HepG2 (cell line): Measurements from ENCODE around the gene SLC25A18. TPM values are rescaled to one million over a fixed set of nuclear protein-coding genes. Genes with fewer than 3 reads are reported as not detected.
A peak's percentile ranks its signal among the peaks of the same experiment; 100 is the strongest.

Source experiments
- FOXO1 ChIP-seq: sonication (generic); formaldehyde crosslinking; IDR thresholded peaks from 2 replicates; pipeline ENCODE4 v1.4.0; 2020; ENCODE audit warnings: missing genetic modification reagents
- HIC2 ChIP-seq: sonication (generic); formaldehyde crosslinking; IDR thresholded peaks from 2 replicates; pipeline ENCODE4 v1.9.0; 2022; ENCODE audit warnings: low read depth, missing genetic modification reagents
- HNRNPUL1 ChIP-seq: fragments of 200-400 bp; formaldehyde crosslinking; IDR thresholded peaks from 2 replicates; pipeline ENCODE4 v1.6.1; 2017; ENCODE audit warnings: low read depth, mild to moderate bottlenecking, low read length, moderate library complexity
- KDM2A ChIP-seq: sonication (generic); formaldehyde crosslinking; IDR thresholded peaks from 2 replicates; pipeline ENCODE4 v1.4.0; 2020; ENCODE audit warnings: low read depth, missing genetic modification reagents, borderline replicate concordance
- MAX ChIP-seq: IDR thresholded peaks from 2 replicates; pipeline ENCODE4 v1.6.1; 2012; ENCODE audit warnings: inconsistent platforms
- POLR2A ChIP-seq, 2 experiments: IDR thresholded peaks; 2 replicates each; pipeline ENCODE4 v1.6.1; 2011; ENCODE audit warnings: low read depth in 2 of 2, low read length in 2 of 2, mild to moderate bottlenecking in 1 of 2, moderate library complexity in 1 of 2; ENCODE audit not compliant: insufficient read depth in 1 of 2
- THRA ChIP-seq: sonication (generic); formaldehyde crosslinking; IDR thresholded peaks from 2 replicates; pipeline ENCODE4 v1.4.0; 2020; ENCODE audit warnings: missing genetic modification reagents, borderline replicate concordance
- ZNF253 ChIP-seq: sonication (generic); formaldehyde crosslinking; IDR thresholded peaks from 2 replicates; pipeline ENCODE4 v1.8.0; 2022; ENCODE audit warnings: mild to moderate bottlenecking, missing genetic modification reagents, borderline replicate concordance
- ZNF274 ChIP-seq: sonication (generic); formaldehyde crosslinking; IDR thresholded peaks from 2 replicates; pipeline ENCODE4 v1.5.1; 2020; ENCODE audit warnings: mild to moderate bottlenecking, missing genetic modification reagents
- ZNF343 ChIP-seq: sonication (generic); formaldehyde crosslinking; IDR thresholded peaks from 2 replicates; pipeline ENCODE4 v1.4.0; 2020; ENCODE audit warnings: mild to moderate bottlenecking, missing genetic modification reagents
- ZNF501 ChIP-seq: sonication (generic); formaldehyde crosslinking; IDR thresholded peaks from 2 replicates; pipeline ENCODE4 v1.5.1; 2020; ENCODE audit warnings: mild to moderate bottlenecking, moderate library complexity, missing genetic modification reagents
- polyA plus RNA-seq, 8 experiments: library from polyadenylated mRNA; depleted of rRNA in 3 of 8; stranded (reverse) in 7 of 8; unstranded in 1 of 8; fragments of >200 nt; fragmentation: Illumina TruSeq in 4 of 8; extraction: Trizol in 4 of 8; gene quantifications; 2 replicates each; pipeline versions ENCODE4 v1.2.1 to v1.2.3, GENCODE V29; 2011 to 2016; ENCODE audit warnings: low read depth in 4 of 8, missing spikeins in 1 of 8, mixed read lengths in 1 of 8; ENCODE audit not compliant: insufficient read depth in 1 of 8
- total RNA-seq, 5 experiments: library from RNA; depleted of rRNA; stranded (reverse); fragments of >200 nt; fragmentation: Illumina TruSeq; extraction: Trizol; gene quantifications; 2 replicates each; pipeline ENCODE4 v1.2.3, GENCODE V29; 2016; ENCODE audit warnings: low read depth in 1 of 5
- TF ChIP-seq, protein P1 (sequence below): sonication (generic); formaldehyde crosslinking; IDR thresholded peaks from 2 replicates; pipeline ENCODE4 v1.5.0; 2020; ENCODE audit warnings: mild to moderate bottlenecking, missing genetic modification reagents, borderline replicate concordance
- TF ChIP-seq, protein P2 (sequence below): sonication (generic); formaldehyde crosslinking; IDR thresholded peaks from 2 replicates; pipeline ENCODE4 v1.5.1; 2020; ENCODE audit warnings: missing genetic modification reagents, mild to moderate bottlenecking, borderline replicate concordance
- TF ChIP-seq, protein P3 (sequence below): sonication (generic); formaldehyde crosslinking; IDR thresholded peaks from 2 replicates; pipeline ENCODE4 v1.5.0; 2020; ENCODE audit warnings: mild to moderate bottlenecking, missing genetic modification reagents, moderate library complexity
- TF ChIP-seq, protein P4 (sequence below): sonication (generic); formaldehyde crosslinking; IDR thresholded peaks from 2 replicates; pipeline ENCODE4 v1.4.0; 2020; ENCODE audit warnings: missing genetic modification reagents, borderline replicate concordance

The SLC25A18 gene
- total and polyA plus RNA-seq, 2 of the 13 experiments (the other 11 are each of a cell fraction or from before 2014, with no cell fraction given): 0.28 to 0.75 TPM

GRCh38 chr22:17580441-17581031, 17.2 kb downstream of the SLC25A18 start (continued):
- no peak for TF ChIP-seq FOXO1 (CRISPR knock-in tag)
- TF ChIP-seq HIC2 (CRISPR knock-in tag): no peak; the same call in 1 of the 2 replicates
- TF ChIP-seq POLR2A (IDR thresholded peaks at IDR 0.05; ENCODE audit: insufficient read depth in 1 of 2, low read depth in 2 of 2, low read length in 2 of 2): peak in 1 of 2 experiments; percentile 32; a peak in 1 of 4 replicates
- TF ChIP-seq THRA (CRISPR knock-in tag): peak; percentile 41; the same call in 1 of the 2 replicates
- no peak for TF ChIP-seq HNRNPUL1
- TF ChIP-seq ZNF343 (CRISPR knock-in tag): no peak
- 0 out of 2 replicates have a peak, but pooled peaks have one; percentile 37 for TF ChIP-seq ZNF501 (CRISPR knock-in tag)
- TF ChIP-seq, protein P1, sequence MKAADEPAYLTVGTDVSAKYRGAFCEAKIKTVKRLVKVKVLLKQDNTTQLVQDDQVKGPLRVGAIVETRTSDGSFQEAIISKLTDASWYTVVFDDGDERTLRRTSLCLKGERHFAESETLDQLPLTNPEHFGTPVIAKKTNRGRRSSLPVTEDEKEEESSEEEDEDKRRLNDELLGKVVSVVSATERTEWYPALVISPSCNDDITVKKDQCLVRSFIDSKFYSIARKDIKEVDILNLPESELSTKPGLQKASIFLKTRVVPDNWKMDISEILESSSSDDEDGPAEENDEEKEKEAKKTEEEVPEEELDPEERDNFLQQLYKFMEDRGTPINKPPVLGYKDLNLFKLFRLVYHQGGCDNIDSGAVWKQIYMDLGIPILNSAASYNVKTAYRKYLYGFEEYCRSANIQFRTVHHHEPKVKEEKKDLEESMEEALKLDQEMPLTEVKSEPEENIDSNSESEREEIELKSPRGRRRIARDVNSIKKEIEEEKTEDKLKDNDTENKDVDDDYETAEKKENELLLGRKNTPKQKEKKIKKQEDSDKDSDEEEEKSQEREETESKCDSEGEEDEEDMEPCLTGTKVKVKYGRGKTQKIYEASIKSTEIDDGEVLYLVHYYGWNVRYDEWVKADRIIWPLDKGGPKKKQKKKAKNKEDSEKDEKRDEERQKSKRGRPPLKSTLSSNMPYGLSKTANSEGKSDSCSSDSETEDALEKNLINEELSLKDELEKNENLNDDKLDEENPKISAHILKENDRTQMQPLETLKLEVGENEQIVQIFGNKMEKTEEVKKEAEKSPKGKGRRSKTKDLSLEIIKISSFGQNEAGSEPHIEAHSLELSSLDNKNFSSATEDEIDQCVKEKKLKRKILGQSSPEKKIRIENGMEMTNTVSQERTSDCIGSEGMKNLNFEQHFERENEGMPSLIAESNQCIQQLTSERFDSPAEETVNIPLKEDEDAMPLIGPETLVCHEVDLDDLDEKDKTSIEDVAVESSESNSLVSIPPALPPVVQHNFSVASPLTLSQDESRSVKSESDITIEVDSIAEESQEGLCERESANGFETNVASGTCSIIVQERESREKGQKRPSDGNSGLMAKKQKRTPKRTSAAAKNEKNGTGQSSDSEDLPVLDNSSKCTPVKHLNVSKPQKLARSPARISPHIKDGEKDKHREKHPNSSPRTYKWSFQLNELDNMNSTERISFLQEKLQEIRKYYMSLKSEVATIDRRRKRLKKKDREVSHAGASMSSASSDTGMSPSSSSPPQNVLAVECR: peak; percentile 31; the same call in 1 of the 2 replicates
- TF ChIP-seq, protein P2, sequence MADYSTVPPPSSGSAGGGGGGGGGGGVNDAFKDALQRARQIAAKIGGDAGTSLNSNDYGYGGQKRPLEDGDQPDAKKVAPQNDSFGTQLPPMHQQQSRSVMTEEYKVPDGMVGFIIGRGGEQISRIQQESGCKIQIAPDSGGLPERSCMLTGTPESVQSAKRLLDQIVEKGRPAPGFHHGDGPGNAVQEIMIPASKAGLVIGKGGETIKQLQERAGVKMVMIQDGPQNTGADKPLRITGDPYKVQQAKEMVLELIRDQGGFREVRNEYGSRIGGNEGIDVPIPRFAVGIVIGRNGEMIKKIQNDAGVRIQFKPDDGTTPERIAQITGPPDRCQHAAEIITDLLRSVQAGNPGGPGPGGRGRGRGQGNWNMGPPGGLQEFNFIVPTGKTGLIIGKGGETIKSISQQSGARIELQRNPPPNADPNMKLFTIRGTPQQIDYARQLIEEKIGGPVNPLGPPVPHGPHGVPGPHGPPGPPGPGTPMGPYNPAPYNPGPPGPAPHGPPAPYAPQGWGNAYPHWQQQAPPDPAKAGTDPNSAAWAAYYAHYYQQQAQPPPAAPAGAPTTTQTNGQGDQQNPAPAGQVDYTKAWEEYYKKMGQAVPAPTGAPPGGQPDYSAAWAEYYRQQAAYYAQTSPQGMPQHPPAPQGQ (CRISPR knock-in tag): no peak
- TF ChIP-seq ZNF253 (CRISPR knock-in tag): no peak
- peak; percentile 90 for TF ChIP-seq MAX
- 0 out of 2 replicates have a peak, but pooled peaks have one; percentile 32 for TF ChIP-seq ZNF274 (CRISPR knock-in tag)
- TF ChIP-seq, protein P3, sequence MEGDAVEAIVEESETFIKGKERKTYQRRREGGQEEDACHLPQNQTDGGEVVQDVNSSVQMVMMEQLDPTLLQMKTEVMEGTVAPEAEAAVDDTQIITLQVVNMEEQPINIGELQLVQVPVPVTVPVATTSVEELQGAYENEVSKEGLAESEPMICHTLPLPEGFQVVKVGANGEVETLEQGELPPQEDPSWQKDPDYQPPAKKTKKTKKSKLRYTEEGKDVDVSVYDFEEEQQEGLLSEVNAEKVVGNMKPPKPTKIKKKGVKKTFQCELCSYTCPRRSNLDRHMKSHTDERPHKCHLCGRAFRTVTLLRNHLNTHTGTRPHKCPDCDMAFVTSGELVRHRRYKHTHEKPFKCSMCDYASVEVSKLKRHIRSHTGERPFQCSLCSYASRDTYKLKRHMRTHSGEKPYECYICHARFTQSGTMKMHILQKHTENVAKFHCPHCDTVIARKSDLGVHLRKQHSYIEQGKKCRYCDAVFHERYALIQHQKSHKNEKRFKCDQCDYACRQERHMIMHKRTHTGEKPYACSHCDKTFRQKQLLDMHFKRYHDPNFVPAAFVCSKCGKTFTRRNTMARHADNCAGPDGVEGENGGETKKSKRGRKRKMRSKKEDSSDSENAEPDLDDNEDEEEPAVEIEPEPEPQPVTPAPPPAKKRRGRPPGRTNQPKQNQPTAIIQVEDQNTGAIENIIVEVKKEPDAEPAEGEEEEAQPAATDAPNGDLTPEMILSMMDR (CRISPR knock-in tag): 0 out of 2 replicates have a peak, but pooled peaks have one; percentile 25
- TF ChIP-seq KDM2A (CRISPR knock-in tag): peak; percentile 53; the same call in 1 of the 2 replicates
- TF ChIP-seq, protein P4, sequence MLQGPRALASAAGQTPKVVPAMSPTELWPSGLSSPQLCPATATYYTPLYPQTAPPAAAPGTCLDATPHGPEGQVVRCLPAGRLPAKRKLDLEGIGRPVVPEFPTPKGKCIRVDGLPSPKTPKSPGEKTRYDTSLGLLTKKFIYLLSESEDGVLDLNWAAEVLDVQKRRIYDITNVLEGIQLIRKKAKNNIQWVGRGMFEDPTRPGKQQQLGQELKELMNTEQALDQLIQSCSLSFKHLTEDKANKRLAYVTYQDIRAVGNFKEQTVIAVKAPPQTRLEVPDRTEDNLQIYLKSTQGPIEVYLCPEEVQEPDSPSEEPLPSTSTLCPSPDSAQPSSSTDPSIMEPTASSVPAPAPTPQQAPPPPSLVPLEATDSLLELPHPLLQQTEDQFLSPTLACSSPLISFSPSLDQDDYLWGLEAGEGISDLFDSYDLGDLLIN (CRISPR knock-in tag): no peak
